ENCODE measurements around the gene RASSF1.
A peak's percentile ranks its signal among the peaks of the same experiment; 100 is the strongest.
"Not testable (repeated sequence)": the region's sequence is repeated elsewhere in the genome, so short reads cannot be mapped to it uniquely, and the experiment has no call there.

The RASSF1 gene

DNA sequence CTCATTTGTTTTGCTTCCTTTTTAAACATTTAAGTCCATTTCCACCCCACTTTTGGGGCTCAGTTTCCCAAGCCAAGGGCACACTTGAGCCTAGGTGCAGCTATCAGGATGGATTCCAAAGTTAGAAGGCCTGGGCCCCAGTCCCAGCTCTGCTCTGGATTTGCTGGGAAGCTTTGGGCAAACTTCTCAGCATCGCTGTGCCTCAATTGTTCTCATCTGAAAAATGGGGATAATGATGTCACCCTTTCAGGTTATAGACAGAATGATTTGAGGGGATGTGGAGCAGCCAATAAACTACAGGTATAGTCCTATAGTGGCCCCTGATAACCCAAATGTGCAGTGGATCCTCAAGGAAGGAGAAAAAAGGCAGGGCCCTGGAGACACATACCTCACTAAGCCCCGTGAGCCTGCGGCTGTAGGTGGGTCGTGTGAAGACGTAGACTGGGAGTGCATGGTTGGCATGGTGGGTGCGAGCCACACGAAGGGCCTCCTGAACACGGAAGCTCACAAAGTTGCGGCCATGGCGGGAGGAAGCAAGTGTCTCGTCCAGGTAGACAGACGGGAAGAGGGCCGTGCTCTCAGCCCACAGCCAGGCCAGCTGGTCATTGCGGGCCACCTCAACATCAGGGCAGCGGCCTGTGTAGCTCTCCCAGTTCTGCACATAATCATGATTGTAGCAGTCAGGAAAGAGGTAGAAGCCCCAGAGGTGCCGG is 21.3 kb downstream of the RASSF1 start:
- DNase-seq = no peak
- H3K9me3 ChIP-seq (ENCODE audit: control insufficient read depth, low read length) = no peaks in the 10 kb centered on the region
- H3K27me3 ChIP-seq (replicated peaks; ENCODE audit: control insufficient read depth, insufficient read depth, low read length, poor library complexity, severe bottlenecking) = no peaks in the 10 kb centered on the region
- no peaks in the 10 kb centered on the region for H3K36me3 ChIP-seq (ENCODE audit: control insufficient read depth, insufficient read depth, low read length)
- H3K27ac ChIP-seq (ENCODE audit: insufficient read depth, low read length, poor library complexity, severe bottlenecking) = no peak overlapping the region
- H3K4me1 ChIP-seq (ENCODE audit: control insufficient read depth, insufficient read depth, low read length, poor library complexity, severe bottlenecking) = peaks cover 41% of the 10 kb centered on the region
- H3K4me3 ChIP-seq (ENCODE audit: insufficient read depth, low read depth, low read length, poor library complexity, severe bottlenecking) = no peak overlapping the region

DNA sequence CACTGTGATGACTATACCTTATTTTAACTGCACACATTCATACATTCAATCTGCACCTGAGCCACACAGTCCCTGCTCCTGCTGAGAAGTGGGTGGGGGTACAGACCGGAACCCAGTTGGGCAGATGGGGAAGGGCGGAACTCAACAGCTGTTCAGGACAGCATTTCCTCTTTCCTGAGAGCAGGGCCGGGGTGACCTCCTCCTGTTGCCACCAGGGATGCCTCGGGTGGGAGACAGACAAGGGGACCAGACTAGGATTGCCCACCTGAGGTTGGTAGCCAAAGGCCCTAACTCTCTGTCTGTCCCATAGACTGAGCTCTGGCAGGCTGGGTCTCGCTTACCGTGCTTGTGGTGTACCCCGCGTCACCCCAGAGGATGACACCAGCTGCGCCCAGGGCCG is 22.0 kb downstream of the RASSF1 start:
- Histone ChIP-seq H3K36me3 (ENCODE audit: control insufficient read depth, insufficient read depth, low read length) (no peaks in the 10 kb centered on the region), H3K27ac (ENCODE audit: insufficient read depth, low read length, poor library complexity, severe bottlenecking) (no peak overlapping the region), H3K9me3 (ENCODE audit: control insufficient read depth, low read length) (no peaks in the 10 kb centered on the region), H3K4me1 (ENCODE audit: control insufficient read depth, insufficient read depth, low read length, poor library complexity, severe bottlenecking) (peaks cover 41% of the 10 kb centered on the region), H3K4me3 (ENCODE audit: insufficient read depth, low read depth, low read length, poor library complexity, severe bottlenecking) (no peak overlapping the region), H3K27me3 (replicated peaks; ENCODE audit: control insufficient read depth, insufficient read depth, low read length, poor library complexity, severe bottlenecking) (no peaks in the 10 kb centered on the region)
- no peak for DNase-seq

DNA sequence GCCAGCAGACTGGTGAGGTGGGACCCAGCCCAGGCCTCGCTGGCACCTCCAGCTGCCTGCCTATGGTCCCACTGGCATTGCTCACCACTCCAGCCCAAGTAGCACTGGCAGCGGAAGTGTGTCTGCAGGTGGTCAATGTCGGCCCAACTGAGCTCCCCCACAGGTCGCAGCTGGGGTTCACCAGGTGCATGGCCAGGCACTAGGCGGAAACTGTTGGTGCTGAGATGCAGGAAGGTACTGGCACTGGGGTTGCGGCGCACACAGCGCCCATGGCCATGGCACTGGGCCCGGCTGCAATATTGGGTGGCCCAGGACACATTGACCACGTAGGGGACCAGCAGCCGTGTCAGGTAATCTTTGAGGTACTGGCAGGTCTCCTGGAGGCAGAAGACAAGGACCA is 22.5 kb downstream of the RASSF1 start:
- Histone ChIP-seq H3K4me3 (ENCODE audit: insufficient read depth, low read depth, low read length, poor library complexity, severe bottlenecking) (no peak overlapping the region), H3K36me3 (ENCODE audit: control insufficient read depth, insufficient read depth, low read length) (no peaks in the 10 kb centered on the region), H3K27me3 (replicated peaks; ENCODE audit: control insufficient read depth, insufficient read depth, low read length, poor library complexity, severe bottlenecking) (no peaks in the 10 kb centered on the region), H3K9me3 (ENCODE audit: control insufficient read depth, low read length) (no peaks in the 10 kb centered on the region), H3K27ac (ENCODE audit: insufficient read depth, low read length, poor library complexity, severe bottlenecking) (no peak overlapping the region), H3K4me1 (ENCODE audit: control insufficient read depth, insufficient read depth, low read length, poor library complexity, severe bottlenecking) (peaks cover 41% of the 10 kb centered on the region)
- no peak for DNase-seq

DNA sequence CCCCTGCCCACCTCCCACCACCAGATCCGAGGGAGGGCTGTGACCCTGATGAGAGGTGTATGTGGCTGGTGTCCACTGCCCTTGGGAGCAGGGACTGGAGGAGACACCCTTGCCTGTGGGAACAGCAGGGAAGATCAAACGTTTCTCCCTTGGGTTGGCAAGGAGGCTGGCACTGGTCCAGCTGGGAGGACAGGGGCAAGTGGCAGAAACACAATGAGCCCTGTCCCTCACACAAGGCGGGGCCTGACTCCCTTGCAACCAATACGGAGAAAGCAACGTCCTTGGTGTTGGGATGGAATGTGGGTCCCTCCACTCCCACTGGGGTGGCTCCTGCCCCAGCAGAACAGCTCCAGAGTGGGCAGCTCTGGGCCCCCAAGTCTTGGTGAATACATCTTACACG is 23.3 kb downstream of the RASSF1 start:
- DNase-seq = no peak
- peak overlapping the region; percentile 38 for H3K4me3 ChIP-seq (ENCODE audit: insufficient read depth, low read depth, low read length, poor library complexity, severe bottlenecking)
- peak overlapping the region; percentile 50 for H3K27ac ChIP-seq (ENCODE audit: insufficient read depth, low read length, poor library complexity, severe bottlenecking)

DNA sequence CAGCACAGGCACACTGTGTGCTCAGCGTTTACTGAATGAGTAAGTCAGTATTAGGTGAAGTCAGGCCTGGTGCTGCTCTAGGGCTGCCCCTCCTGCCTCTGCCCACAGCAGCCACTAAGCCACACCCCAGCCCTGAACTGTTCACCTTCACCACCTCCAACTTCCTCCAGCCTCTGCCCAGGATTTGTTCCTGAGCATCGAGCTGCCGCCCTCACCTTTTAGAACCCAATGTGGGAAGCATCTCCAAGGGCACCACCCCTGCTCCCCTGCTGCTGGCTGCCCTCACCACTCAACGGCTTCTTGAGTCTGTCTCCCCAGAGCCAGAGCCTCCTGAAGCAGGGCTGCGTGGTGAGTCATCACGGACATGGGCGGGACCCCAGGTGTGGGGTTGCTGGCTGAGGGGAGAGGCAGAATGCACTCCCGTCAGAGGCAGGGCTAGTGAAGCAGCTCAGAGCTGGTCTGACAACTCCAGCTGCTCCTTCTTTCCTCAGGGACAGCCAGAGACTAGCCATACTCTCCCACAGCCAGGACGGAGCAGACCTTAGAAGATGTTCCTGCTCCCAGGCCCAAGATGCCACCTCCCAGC is 23.9 kb downstream of the RASSF1 start:
- peak overlapping the region; percentile 38 for H3K4me3 ChIP-seq (ENCODE audit: insufficient read depth, low read depth, low read length, poor library complexity, severe bottlenecking)
- no peaks in the 10 kb centered on the region for H3K27me3 ChIP-seq (replicated peaks; ENCODE audit: control insufficient read depth, insufficient read depth, low read length, poor library complexity, severe bottlenecking)
- H3K9me3 ChIP-seq (ENCODE audit: control insufficient read depth, low read length) = no peaks in the 10 kb centered on the region
- peak; percentile 66 to 75 (median 71) for DNase-seq
- H3K4me1 ChIP-seq (ENCODE audit: control insufficient read depth, insufficient read depth, low read length, poor library complexity, severe bottlenecking) = peaks cover 38% of the 10 kb centered on the region
- no peaks in the 10 kb centered on the region for H3K36me3 ChIP-seq (ENCODE audit: control insufficient read depth, insufficient read depth, low read length)
- peak overlapping the region; percentile 50 for H3K27ac ChIP-seq (ENCODE audit: insufficient read depth, low read length, poor library complexity, severe bottlenecking)

More for the DNA sequence above, 23.3 kb downstream of the RASSF1 start:
- Histone ChIP-seq H3K4me1 (ENCODE audit: control insufficient read depth, insufficient read depth, low read length, poor library complexity, severe bottlenecking) (peaks cover 41% of the 10 kb centered on the region), H3K27me3 (replicated peaks; ENCODE audit: control insufficient read depth, insufficient read depth, low read length, poor library complexity, severe bottlenecking) (no peaks in the 10 kb centered on the region), H3K36me3 (ENCODE audit: control insufficient read depth, insufficient read depth, low read length) (no peaks in the 10 kb centered on the region), H3K9me3 (ENCODE audit: control insufficient read depth, low read length) (no peaks in the 10 kb centered on the region)

DNA sequence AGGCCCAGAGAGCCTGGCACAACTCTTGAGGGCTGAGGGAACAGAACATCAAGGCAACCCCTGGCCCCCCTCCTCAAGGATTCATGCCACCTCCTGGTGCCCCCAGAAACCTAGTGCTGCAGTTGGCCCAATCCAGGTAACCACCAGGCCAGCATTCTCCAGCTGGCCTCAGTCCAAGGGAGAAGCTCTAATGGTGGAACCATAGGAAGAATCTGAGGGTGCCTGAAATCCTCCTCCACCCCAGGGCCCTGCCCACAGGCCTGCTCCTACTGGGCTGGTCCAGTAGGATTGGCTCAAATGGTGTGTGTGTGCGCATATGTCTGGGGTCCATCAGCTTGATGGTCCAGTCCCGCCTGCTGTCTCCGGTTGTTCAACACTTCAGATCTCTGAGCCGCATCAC is 25.8 kb downstream of the RASSF1 start:
- Histone ChIP-seq H3K4me3 (ENCODE audit: insufficient read depth, low read depth, low read length, poor library complexity, severe bottlenecking) (no peak overlapping the region), H3K36me3 (ENCODE audit: control insufficient read depth, insufficient read depth, low read length) (no peaks in the 10 kb centered on the region), H3K27me3 (replicated peaks; ENCODE audit: control insufficient read depth, insufficient read depth, low read length, poor library complexity, severe bottlenecking) (no peaks in the 10 kb centered on the region), H3K27ac (ENCODE audit: insufficient read depth, low read length, poor library complexity, severe bottlenecking) (no peak overlapping the region), H3K4me1 (ENCODE audit: control insufficient read depth, insufficient read depth, low read length, poor library complexity, severe bottlenecking) (peaks cover 21% of the 10 kb centered on the region), H3K9me3 (ENCODE audit: control insufficient read depth, low read length) (no peaks in the 10 kb centered on the region)
- DNase-seq = no peak

DNA sequence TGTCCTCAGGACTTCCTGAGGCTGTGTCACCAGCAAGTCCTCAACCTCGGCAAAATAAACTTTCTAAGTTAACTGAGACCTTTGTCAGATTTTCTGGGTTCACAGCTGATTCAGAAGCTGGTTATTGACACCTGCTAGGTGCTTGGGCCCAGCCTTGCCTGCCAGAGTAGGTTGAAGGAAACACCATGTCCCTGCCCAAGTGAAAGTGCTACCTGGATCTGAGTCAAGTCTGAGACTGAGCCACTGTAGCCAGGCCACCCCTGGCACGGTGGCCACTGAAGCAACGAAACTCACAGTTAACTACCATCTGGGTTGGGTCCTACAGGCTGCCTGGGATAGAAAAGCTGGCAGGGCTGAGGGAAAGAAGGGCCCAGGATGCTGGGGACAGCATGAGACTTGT is 26.3 kb downstream of the RASSF1 start:
- no peak overlapping the region for H3K27ac ChIP-seq (ENCODE audit: insufficient read depth, low read length, poor library complexity, severe bottlenecking)
- peaks cover 20% of the 10 kb centered on the region for H3K4me1 ChIP-seq (ENCODE audit: control insufficient read depth, insufficient read depth, low read length, poor library complexity, severe bottlenecking)
- no peaks in the 10 kb centered on the region for H3K9me3 ChIP-seq (ENCODE audit: control insufficient read depth, low read length)
- H3K27me3 ChIP-seq (replicated peaks; ENCODE audit: control insufficient read depth, insufficient read depth, low read length, poor library complexity, severe bottlenecking) = no peaks in the 10 kb centered on the region
- DNase-seq = no peak
- H3K4me3 ChIP-seq (ENCODE audit: insufficient read depth, low read depth, low read length, poor library complexity, severe bottlenecking) = no peak overlapping the region
- no peaks in the 10 kb centered on the region for H3K36me3 ChIP-seq (ENCODE audit: control insufficient read depth, insufficient read depth, low read length)

DNA sequence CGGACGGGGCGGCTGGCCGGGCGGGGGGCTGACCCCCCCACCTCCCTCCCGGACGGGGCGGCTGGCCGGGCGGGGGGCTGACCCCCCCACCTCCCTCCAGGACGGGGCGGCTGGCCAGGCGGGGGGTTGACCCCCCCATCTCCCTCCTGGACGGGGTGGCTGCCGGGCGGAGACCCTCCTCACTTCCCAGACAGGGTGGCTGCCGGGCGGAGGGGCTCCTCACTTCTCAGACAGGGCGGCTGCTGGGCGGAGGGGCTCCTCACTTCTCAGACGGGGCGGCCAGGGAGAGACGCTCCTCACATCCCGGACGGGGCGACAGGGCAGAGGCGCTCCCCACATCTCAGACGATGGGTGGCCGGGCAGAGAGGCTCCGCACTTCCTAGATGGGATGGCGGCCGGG is 28.6 kb downstream of the RASSF1 start:
- H3K4me1 ChIP-seq (ENCODE audit: control insufficient read depth, insufficient read depth, low read length, poor library complexity, severe bottlenecking); H3K4me3 ChIP-seq (ENCODE audit: insufficient read depth, low read depth, low read length, poor library complexity, severe bottlenecking); H3K27me3 ChIP-seq (replicated peaks; ENCODE audit: control insufficient read depth, insufficient read depth, low read length, poor library complexity, severe bottlenecking); DNase-seq; H3K9me3 ChIP-seq (ENCODE audit: control insufficient read depth, low read length); H3K27ac ChIP-seq (ENCODE audit: insufficient read depth, low read length, poor library complexity, severe bottlenecking); H3K36me3 ChIP-seq (ENCODE audit: control insufficient read depth, insufficient read depth, low read length): not testable (repeated sequence)

DNA sequence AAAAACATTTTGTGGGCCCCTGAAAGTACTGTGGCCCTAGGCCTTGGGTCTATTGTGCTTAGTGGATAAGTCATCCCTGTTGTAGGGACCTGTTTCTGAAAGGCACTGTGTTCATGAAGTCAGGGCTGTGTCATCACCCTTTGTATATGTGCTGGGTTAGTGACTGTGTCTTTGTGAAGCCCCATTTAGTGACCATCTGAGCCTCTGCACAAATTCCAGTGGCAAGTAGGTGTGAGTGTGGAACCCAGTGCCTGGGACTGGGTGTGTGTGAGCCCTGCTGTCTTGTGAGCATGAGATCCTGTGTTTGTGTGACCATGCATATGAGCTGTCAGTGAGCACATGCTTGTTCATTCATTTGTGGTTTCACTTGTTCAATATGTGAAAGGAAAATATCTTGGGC is 36.0 kb downstream of the RASSF1 start:
- H3K27ac ChIP-seq (ENCODE audit: insufficient read depth, low read length, poor library complexity, severe bottlenecking) = no peak overlapping the region
- peaks cover 10% of the 10 kb centered on the region for H3K4me1 ChIP-seq (ENCODE audit: control insufficient read depth, insufficient read depth, low read length, poor library complexity, severe bottlenecking)

DNA sequence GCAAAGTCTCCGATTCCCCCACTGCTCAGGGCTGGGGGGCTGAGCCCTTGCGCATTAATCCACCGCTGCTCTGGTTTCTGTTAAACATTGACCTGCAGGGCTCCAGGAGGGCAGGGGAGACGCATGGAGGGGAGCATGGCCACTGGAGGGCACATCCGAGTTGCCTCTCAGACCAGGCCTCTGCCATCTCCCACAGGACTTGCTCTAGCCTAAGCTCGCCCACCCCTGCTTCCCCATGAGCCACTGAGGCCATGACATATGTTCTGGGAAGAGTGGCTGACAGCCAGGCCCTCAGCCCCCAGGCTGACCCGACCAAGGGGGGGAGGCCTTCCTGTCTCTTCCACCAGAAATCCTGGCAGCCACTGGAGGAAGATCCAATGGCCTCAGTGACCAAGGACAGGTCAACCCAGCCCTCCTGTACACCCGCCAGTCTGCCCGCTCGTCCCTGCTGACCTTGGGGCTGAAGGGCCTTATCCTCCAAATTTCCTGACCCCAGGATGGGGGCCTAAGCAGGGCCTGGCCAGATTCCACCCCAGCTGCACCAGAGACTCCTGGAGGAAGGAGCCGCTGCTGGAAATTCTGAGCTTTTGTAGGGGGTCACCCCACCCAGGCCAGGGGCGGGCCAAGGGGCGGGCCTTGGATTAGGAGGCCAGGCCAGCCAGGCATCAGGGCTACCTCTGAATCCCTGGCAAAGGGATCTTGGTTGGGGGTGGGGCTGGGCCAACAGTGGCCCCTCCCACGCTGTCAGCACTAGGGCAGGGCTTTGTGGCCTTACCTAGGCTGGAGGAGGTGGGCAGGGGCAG is 37.4 kb downstream of the RASSF1 start, which contains the start of gene HYAL1:
Gene HYAL1, minus strand, starts transcription at position 562 of the 803 bp plus-strand sequence. CDS start 618 bp downstream, outside the sequence.
- no peaks in the 10 kb centered on the region for H3K9me3 ChIP-seq (ENCODE audit: control insufficient read depth, low read length)
- H3K4me1 ChIP-seq (ENCODE audit: control insufficient read depth, insufficient read depth, low read length, poor library complexity, severe bottlenecking) = peaks cover 18% of the 10 kb centered on the region
- no peak for DNase-seq
- H3K36me3 ChIP-seq (ENCODE audit: control insufficient read depth, insufficient read depth, low read length) = no peaks in the 10 kb centered on the region
- H3K27me3 ChIP-seq (replicated peaks; ENCODE audit: control insufficient read depth, insufficient read depth, low read length, poor library complexity, severe bottlenecking) = no peaks in the 10 kb centered on the region
- H3K27ac ChIP-seq (ENCODE audit: insufficient read depth, low read length, poor library complexity, severe bottlenecking) = no peak within 1 kb of the TSS
- H3K4me3 ChIP-seq (ENCODE audit: insufficient read depth, low read depth, low read length, poor library complexity, severe bottlenecking) = no peak within 1 kb of the TSS

More for the DNA sequence above, 36.0 kb downstream of the RASSF1 start:
- H3K36me3 ChIP-seq (ENCODE audit: control insufficient read depth, insufficient read depth, low read length) = no peaks in the 10 kb centered on the region
- no peaks in the 10 kb centered on the region for H3K9me3 ChIP-seq (ENCODE audit: control insufficient read depth, low read length)
- H3K4me3 ChIP-seq (ENCODE audit: insufficient read depth, low read depth, low read length, poor library complexity, severe bottlenecking) = no peak overlapping the region
- H3K27me3 ChIP-seq (replicated peaks; ENCODE audit: control insufficient read depth, insufficient read depth, low read length, poor library complexity, severe bottlenecking) = no peaks in the 10 kb centered on the region
- DNase-seq = no peak

Measured in effector memory CD4-positive, alpha-beta T cell (primary cell).